ENCODE data around the gene APAF1.

The APAF1 gene

GRCh38 chr12:98772818-98773217 is 127.7 kb downstream of the APAF1 start:
- WGBS, 2 experiments = 94 to 97% methylated on average over 3 of the region's 3 CpGs
- Histone ChIP-seq H3K27me3 (ENCODE audit: control insufficient read depth, insufficient read depth, low read length, poor library complexity, severe bottlenecking) (no peaks in the 10 kb centered on the region), H3K27ac (ENCODE audit: insufficient read depth, low read depth, low read length, poor library complexity, severe bottlenecking) (no peak overlapping the region), H3K36me3 (ENCODE audit: control insufficient read depth, insufficient read depth, low read length) (no peaks in the 10 kb centered on the region), H3K4me1 (ENCODE audit: control insufficient read depth, insufficient read depth, low read length) (no peaks in the 10 kb centered on the region), H3K9me3 (ENCODE audit: control insufficient read depth, low read length) (no peaks in the 10 kb centered on the region), H3K4me3 (ENCODE audit: insufficient read depth, low read depth, low read length) (no peak overlapping the region)

GRCh38 chr12:98780261-98780660 is 135.2 kb downstream of the APAF1 start:
- Histone ChIP-seq H3K4me3 (ENCODE audit: insufficient read depth, low read depth, low read length) (no peak overlapping the region), H3K4me1 (ENCODE audit: control insufficient read depth, insufficient read depth, low read length) (no peaks in the 10 kb centered on the region), H3K9me3 (ENCODE audit: control insufficient read depth, low read length) (no peaks in the 10 kb centered on the region), H3K27me3 (ENCODE audit: control insufficient read depth, insufficient read depth, low read length, poor library complexity, severe bottlenecking) (peaks cover 4% of the 10 kb centered on the region), H3K27ac (ENCODE audit: insufficient read depth, low read depth, low read length, poor library complexity, severe bottlenecking) (no peak overlapping the region), H3K36me3 (ENCODE audit: control insufficient read depth, insufficient read depth, low read length) (no peaks in the 10 kb centered on the region)
- 42 to 47% methylated on average over 4 of the region's 4 CpGs for WGBS, 2 experiments

- Histone ChIP-seq H3K27ac (ENCODE audit: insufficient read depth, low read depth, low read length, poor library complexity, severe bottlenecking) (no peak overlapping the region), H3K4me3 (ENCODE audit: insufficient read depth, low read depth, low read length) (no peak overlapping the region), H3K27me3 (ENCODE audit: control insufficient read depth, insufficient read depth, low read length, poor library complexity, severe bottlenecking) (peaks cover 4% of the 10 kb centered on the region), H3K9me3 (ENCODE audit: control insufficient read depth, low read length) (no peaks in the 10 kb centered on the region), H3K4me1 (ENCODE audit: control insufficient read depth, insufficient read depth, low read length) (no peaks in the 10 kb centered on the region), H3K36me3 (ENCODE audit: control insufficient read depth, insufficient read depth, low read length) (no peaks in the 10 kb centered on the region)
- WGBS, 2 experiments = 85 to 91% methylated on average over 2 of the region's 2 CpGs
Measured at GRCh38 chr12:98783420-98783819, 138.3 kb downstream of the APAF1 start.

Data from ectodermal cell (in vitro differentiated cells).